ENCODE measurements around the gene ACSBG1.

The ACSBG1 gene

GRCh38 chr15:78201281-78202190 lies 32.8 kb downstream of the ACSBG1 start:
- peak; percentile 6 for DNase-seq

DNA sequence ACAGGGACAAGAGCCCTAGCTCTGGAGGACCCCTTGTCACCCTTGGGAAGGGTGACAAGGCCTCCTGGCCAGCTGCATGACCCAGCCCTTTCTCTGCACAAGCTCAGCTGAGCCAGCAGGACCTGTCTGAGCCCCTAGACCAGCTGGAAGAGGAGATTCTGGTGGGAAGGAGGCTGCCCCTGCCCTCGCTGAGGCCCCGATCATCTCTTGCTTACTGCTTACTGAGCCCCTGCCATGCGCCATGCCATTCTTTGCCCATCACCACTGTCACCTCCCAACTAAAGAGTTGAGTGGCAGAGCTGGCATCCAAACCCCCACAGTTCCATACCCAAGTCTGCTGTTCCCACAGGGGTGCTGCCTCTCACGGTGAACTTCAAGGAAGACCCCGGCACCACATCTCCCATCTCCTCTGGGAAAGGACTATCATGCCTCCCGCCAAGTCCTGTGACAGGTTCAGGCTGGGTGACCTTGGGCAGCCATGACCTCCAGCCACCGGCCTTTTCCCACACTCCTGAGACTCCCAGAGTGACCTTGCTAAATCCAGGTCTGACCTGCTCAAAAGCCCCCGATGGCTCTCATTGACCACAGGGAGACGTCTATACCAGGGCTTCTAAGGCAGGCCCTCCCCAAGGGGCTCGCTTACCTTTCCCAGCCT lies 34.0 kb downstream of the ACSBG1 start:
- DNase-seq = no peak

GRCh38 chr15:78197632-78198031 lies 36.7 kb downstream of the ACSBG1 start:
- DNase-seq = no peak

- peak; percentile 24 for DNase-seq
These were observed 38.6 kb downstream of the ACSBG1 start for GRCh38 chr15:78195735-78196201.

- DNase-seq = no peak
These were observed 39.8 kb downstream of the ACSBG1 start for GRCh38 chr15:78194568-78194925.

DNA sequence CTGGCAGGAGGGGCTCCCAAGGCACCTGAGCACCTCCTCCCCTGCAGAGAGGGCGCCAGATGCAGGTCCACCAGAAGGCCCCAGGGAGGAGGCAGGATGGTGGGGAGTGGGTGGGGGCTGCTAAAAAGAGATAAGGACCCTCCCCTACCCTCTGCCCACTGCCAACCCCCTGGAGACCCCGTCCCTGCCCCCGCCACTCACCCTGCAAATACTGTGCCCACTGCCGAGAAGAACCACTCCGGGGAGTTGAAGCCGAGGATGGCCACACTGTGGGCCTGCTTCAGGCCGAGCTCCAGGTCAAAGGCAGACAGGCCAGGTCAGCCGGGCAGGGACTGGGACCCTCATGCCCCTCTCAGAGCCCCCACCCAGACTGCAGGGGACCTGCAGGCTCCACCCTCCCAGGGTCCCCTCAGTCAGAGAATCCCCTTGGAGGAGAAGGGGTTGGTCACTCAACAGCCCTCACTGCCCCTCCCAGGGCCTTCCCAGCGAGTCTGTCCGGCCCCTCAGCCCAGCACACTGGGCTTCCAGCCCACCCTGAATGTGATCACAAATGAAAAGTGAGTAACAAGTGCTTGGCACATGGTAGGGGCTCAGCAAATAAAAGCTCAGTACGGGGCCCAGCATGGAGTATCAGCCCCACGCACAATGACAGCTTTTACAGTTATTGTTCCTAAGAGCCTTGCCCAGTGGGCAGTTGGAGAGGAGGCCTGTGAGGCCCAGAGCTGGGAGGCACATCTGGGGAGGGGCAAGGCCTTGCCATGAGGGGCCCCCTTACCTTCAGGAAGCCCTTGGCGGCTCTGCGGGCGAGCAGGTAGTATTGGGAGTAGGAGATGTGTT lies 40.4 kb downstream of the ACSBG1 start:
- no peak for DNase-seq

DNA sequence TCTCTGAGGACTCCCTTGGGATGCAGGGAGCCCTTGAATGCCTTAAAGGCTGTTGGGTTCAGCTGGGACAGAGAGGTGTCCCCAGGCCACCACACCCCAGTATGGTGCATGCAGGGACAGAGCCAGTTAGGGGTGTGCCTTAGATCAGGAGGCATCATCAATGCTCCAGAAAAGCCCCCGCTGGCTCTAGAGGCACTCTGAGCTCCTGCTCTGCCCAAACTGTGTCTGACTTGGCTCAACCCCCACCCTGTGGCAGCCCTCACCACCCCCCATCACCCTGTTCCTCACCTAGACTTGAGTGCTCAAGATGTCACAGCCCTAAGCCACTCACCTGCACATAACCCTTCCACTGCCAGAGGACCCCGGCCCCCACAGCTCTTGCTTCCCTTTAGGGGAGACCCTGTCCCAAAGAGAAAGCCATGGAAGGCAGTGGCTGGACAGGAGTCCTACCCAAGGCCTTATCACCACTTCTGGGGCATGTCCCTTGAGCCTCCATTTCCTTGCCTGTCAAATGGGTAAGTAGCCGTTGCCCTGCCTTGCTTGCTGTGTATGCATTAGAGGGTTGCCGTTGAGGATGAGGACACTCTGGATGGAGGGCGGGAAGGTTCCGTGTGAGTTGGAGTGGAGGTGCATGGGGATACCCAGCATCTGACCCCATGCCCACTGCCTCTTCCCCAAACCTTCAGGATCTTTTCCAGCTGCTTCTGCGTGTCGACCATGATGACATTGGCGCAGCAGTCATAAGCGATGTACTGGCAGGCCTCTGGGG lies 41.4 kb downstream of the ACSBG1 start:
- no peak for DNase-seq

- no peak for DNase-seq
These were observed 51.5 kb downstream of the ACSBG1 start for GRCh38 chr15:78182821-78183220.

GRCh38 chr15:78182336-78182700 lies 52.0 kb downstream of the ACSBG1 start:
- no peak for DNase-seq

DNA sequence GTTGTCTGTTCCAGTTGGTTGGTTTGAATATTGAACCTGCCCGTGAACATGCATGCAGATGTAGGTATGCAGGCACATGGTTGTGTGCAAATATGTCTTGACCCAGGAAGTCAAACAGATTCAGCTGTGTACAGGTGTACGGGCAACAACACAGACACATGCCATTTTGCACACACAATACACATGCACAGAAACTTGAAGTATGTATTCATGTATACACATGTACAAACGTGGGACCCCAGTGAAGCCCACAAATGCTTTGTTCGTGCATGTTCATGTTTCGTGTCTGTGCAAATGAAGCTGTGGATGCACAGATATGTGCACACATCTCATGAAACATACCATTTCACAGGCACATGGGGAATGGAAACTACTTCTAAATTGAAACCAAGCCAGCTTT lies 54.5 kb downstream of the ACSBG1 start:
- DNase-seq = no peak

GRCh38 chr15:78179286-78179840 lies 55.0 kb downstream of the ACSBG1 start:
- DNase-seq = no peak

DNA sequence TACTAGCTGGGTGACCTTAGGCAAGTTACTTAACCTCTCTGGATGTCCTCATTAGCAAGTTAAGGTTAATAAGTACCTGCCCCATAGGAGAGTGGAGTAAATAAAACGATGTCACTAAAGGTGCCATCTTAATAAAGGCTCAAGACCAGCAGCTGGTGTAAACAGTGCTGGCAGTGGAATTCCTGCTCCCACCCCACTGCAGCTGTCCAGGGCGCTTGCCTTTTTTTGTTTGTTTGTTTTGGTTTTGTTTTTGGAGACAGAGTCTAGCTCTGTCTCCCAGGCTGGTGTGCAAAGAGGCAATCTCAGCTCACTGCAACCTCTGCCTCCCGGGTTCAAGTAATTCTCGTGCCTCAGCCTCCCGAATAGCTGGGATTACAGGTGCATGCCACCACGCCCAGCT lies 56.3 kb downstream of the ACSBG1 start:
- DNase-seq = no peak

DNA sequence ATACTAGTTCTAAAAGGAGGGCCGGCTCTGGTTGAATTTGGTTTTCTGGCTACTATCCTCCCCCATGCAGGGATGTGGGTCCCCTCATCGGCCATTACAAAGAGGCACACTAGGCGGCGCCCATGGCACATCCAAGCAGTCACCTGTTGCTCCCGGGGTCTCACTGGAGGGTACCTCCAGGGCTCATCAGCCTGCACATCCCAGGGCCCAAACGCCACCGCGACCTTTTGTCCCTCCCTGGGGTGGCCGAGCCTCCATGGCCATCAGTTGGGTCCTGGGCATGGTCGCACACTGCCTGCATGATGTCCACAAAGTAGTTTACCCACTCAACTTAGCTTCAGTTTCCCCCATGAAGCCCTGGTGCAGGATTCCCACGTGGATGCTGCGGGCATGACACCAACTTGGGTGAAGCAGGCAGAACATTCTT lies 56.9 kb downstream of the ACSBG1 start:
- peak; percentile 58 for DNase-seq

DNA sequence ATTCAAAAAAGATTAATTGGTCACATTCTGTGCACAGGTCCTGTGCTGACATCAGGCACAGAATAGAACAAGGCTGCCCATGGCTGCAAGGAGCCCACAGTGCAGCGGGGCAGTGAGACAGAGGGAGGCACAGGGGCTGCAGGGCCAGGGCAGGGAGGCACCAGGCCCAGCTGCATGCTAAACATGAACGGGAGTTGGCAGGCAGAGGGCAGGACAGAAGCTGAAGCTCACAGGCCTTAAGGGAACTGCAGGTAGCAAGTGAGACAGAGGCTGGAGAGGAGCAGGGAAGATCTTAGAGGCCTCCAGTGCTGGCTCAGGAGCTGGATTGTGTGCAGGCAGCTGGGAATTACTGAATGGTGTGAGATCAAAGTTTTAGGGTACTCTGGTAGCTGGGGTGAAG lies 59.0 kb downstream of the ACSBG1 start:
- DNase-seq = peak; percentile 3

DNA sequence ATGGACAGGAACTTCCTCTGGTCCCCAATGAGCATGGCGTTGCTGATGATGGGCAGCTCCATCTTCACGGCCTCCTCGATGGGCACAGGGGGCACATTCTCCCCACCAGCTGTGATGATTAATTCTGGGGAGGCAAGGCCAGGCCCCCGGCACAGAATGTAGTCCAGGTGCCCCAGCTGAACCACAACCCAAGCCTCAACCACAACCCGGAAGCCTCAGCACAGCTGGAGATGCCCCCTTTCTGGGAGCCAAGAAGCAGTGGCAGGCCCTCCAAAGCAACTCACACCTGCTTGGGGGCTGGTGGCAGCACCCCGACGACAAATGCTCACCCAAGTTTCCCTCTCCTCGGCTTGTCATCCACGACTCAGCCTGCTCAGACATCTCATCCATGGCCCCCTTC lies 60.0 kb downstream of the ACSBG1 start:
- no peak for DNase-seq

DNA sequence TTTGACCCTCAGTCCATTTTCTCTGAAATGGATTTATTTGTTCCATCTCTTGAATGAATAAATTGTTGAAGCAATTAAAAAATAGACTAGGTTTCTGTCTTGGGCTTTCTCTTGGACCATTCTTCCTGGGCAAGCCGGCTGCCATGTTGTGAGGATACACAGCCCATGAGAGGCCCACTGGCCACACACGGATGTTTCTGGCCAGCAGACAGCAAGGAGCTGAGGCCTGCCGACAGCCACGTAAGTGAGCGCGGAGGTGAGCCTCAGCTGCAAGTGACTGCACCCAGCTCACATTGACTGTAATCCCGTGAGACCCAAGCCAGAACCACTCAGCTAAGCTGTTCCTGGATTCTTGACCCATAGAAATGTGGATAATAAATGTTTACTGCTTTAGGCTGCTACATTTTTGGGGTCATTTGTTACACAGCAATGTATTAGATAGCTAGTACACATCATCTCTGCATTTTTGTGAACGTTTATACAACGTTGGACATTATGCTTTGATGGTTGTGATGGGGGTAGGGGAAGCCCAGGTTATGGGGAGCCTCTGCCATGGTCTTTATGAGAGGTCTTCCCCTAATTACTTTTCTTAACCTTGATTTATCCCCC lies 62.4 kb downstream of the ACSBG1 start:
- no peak for DNase-seq

DNA sequence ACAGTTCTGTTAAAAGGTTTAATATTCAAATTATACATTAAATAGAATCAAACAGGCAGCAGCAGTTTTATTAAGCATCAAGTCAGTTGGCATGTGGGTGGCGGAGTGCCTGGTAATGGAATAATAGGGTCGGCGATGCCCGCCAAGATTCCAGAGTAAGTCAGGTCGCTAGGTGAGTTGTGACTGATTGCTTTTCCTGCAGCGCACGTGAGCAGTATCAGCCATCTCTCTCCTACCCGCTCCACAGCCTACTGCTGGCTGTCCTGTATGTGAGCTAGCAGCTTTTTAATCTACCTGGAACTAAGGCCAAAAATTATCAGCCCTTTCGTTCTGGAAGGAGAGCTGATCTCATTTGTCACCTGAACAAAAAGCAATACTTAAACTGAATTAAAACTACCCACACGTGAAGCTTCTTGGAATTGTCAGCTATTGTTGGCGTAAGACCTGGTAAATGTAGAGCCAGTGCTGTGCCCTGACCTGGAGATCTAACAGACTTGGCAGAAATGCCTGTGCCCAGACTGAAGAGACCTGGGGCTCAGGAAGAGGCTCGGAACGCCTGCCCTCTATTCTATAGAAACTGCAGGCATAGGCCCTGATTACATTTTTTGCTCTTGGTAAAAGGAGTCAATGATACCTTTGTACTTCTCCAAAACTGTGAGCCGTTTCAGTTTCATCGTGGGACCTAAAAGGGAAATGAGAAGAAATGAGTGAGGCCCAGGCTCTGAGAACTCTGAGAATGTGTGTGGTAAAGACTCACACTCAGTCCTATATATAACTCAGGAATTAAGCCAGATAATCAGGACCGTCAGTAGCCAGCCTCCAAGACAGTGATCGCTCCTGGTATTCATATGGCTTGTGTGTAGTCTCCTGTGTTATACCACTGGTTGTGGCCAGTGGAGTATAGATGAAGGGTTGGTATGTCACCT lies 63.3 kb downstream of the ACSBG1 start:
- no peak for DNase-seq

DNA sequence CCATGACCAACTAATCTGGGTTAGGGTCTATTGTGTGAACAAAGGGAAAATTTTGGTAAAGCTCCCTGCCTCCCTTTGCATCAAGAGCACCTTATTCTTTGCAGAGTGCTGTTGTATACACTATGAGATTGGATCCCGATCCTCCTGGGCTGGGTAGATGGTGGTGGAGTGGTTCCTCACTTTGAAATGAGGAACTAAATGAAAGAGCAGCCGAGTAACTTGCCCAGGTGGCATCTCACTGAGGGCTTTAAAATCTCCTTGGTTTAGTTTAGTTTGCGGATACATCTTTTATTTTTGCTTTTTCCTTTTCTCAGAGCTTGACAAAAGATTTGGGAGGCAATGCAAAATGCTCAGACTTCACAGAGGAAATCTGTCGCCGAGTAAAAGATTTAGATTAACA lies 65.8 kb downstream of the ACSBG1 start:
- DNase-seq = no peak

GRCh38 chr15:78167227-78167888 lies 67.0 kb downstream of the ACSBG1 start:
- no peak for DNase-seq

GRCh38 chr15:78164010-78164409 lies 70.4 kb downstream of the ACSBG1 start:
- no peak for DNase-seq

Data from NCI-H69 (cell line).